Activated B cell treated with CpG ODN at 0.5 μM for 24 hours (primary cell): ENCODE data around the gene TXNDC11. TPM values are rescaled to one million over a fixed set of nuclear protein-coding genes. Genes with fewer than 3 reads are reported as not detected.

Experiments used
- ATAC-seq: fragments of 200-7000 bp; cut with Tn5 transposase; one replicate; pipeline ENCODE4 v1.10.0; 2021; ENCODE audit warnings: low read depth, mild to moderate bottlenecking, moderate library complexity
- CTCF ChIA-PET: fragments of 350-600 bp; sonication (Branson Sonifier 250); formaldehyde crosslinking; loops from one replicate; lab custom pipeline; 2021; ENCODE audit warnings: antibody characterized with exemption; lab: Charles Lee
- POLR2A ChIA-PET: fragments of 350-600 bp; sonication (Branson Sonifier 250); formaldehyde crosslinking; loops from one replicate; lab custom pipeline; 2021; ENCODE audit warnings: antibody characterized with exemption; lab: Charles Lee
- DNase-seq: peaks from one replicate; pipeline ENCODE4 v3.0.0; 2022
- H3K27ac Mint-ChIP-seq: one replicate; pipeline ENCODE4 v1.8.0; 2020; ENCODE audit warnings: mixed read lengths
- H3K27me3 Mint-ChIP-seq: one replicate; pipeline ENCODE4 v1.8.0; 2021; ENCODE audit warnings: mixed read lengths
- H3K36me3 Mint-ChIP-seq: one replicate; pipeline ENCODE4 v1.8.0; 2021; ENCODE audit warnings: low read depth, mixed read lengths
- H3K4me1 Mint-ChIP-seq: one replicate; pipeline ENCODE4 v1.8.0; 2021; ENCODE audit warnings: mixed read lengths
- H3K4me3 Mint-ChIP-seq: one replicate; pipeline ENCODE4 v1.8.0; 2020; ENCODE audit warnings: mild to moderate bottlenecking, mixed read lengths
- H3K9me3 Mint-ChIP-seq: one replicate; pipeline ENCODE4 v1.8.0; 2020; ENCODE audit warnings: mixed read lengths
- CTCF ChIP-seq: fragments of 200-600 bp; IDR thresholded peaks from one replicate; pipeline ENCODE4 v1.8.0; 2022; ENCODE audit warnings: antibody characterized with exemption, mild to moderate bottlenecking
- intact Hi-C: fragments of 100-400 bp; cut with micrococcal nuclease; formaldehyde crosslinking; loops from one replicate; pipeline ENCODE4 v1.15.1; 2024
- total RNA-seq: library from RNA; stranded (reverse); gene quantifications from 2 replicates; pipeline ENCODE4 v1.2.3, GENCODE V29; 2022

TXNDC11 gene
- total RNA-seq, 1 donor from 2014 or later = 63.2 TPM

- no peak overlapping the region for H3K4me3 Mint-ChIP-seq
- CTCF ChIA-PET = no interaction called here
- H3K27me3 Mint-ChIP-seq = no peaks in the 10 kb centered on the region
- peaks cover 38% of the 10 kb centered on the region for H3K4me1 Mint-ChIP-seq
- ATAC-seq (no peak), DNase-seq (no peak)
- intact Hi-C loops = no loop called here
- POLR2A ChIA-PET = no interaction called here
- H3K9me3 Mint-ChIP-seq = no peaks in the 10 kb centered on the region
- no peak for TF ChIP-seq CTCF
- H3K36me3 Mint-ChIP-seq = no peaks in the 10 kb centered on the region
- no peak overlapping the region for H3K27ac Mint-ChIP-seq
These were observed 110.2 kb downstream of the TXNDC11 start for GRCh38 chr16:11632455-11632939.

GRCh38 chr16:11631214-11631613 is 111.4 kb downstream of the TXNDC11 start:
- DNase-seq (no peak), ATAC-seq (no peak)
- Mint-ChIP-seq H3K36me3 (no peaks in the 10 kb centered on the region), H3K9me3 (no peaks in the 10 kb centered on the region), H3K4me3 (no peak overlapping the region), H3K4me1 (peaks cover 38% of the 10 kb centered on the region), H3K27me3 (no peaks in the 10 kb centered on the region), H3K27ac (no peak overlapping the region)
- ChIA-PET POLR2A (interaction anchor here (1.5 kb wide), 1 partner anchor 38 kb away, joined by 3 read pairs; no protein-coding TSS in a partner anchor), CTCF (no interaction called here)
- intact Hi-C loops = no loop called here
- TF ChIP-seq CTCF = no peak

GRCh38 chr16:11630768-11631056 is 111.9 kb downstream of the TXNDC11 start:
- no peak for TF ChIP-seq CTCF
- no peaks in the 10 kb centered on the region for H3K9me3 Mint-ChIP-seq
- H3K27ac Mint-ChIP-seq = no peak overlapping the region
- CTCF ChIA-PET = interaction anchor here (0.6 kb wide), 1 partner anchor 85 kb away, joined by 3 read pairs; no protein-coding TSS in a partner anchor
- POLR2A ChIA-PET = interaction anchor here (0.7 to 1.5 kb wide), 2 partner anchors 39 to 109 kb away, joined by 3 to 4 read pairs; no protein-coding TSS in a partner anchor
- no peak for DNase-seq
- no peaks in the 10 kb centered on the region for H3K36me3 Mint-ChIP-seq
- H3K4me1 Mint-ChIP-seq = peaks cover 40% of the 10 kb centered on the region
- H3K4me3 Mint-ChIP-seq = no peak overlapping the region
- intact Hi-C loops = no loop called here
- ATAC-seq = no peak
- H3K27me3 Mint-ChIP-seq = no peaks in the 10 kb centered on the region

- Mint-ChIP-seq H3K27me3 (no peaks in the 10 kb centered on the region), H3K4me1 (peaks cover 44% of the 10 kb centered on the region), H3K27ac (no peak overlapping the region), H3K9me3 (no peaks in the 10 kb centered on the region), H3K36me3 (no peaks in the 10 kb centered on the region), H3K4me3 (no peak overlapping the region)
- ATAC-seq (no peak), DNase-seq (no peak)
- ChIA-PET CTCF (interaction anchor here (0.5 to 1.2 kb wide), 3 partner anchors 85 to 98 kb away, joined by 3 read pairs; no protein-coding TSS in a partner anchor), POLR2A (interaction anchor here (0.7 to 1.5 kb wide), 4 partner anchors 39 to 109 kb away, joined by 3 to 8 read pairs (median 4); partner anchors contain the start of gene LITAF)
- intact Hi-C loops = no loop called here
- no peak for TF ChIP-seq CTCF
These were observed 112.5 kb downstream of the TXNDC11 start for GRCh38 chr16:11630046-11630767.

Other genes with a start within 250 kb of the TXNDC11 start
- gene LITAF, start 155.9 kb downstream of the TXNDC11 start, total RNA-seq = 124 and 126 TPM in 2 replicates
- gene SNN, start 74.4 kb downstream of the TXNDC11 start, total RNA-seq = 31.9 and 32.1 TPM in 2 replicates
- 143 and 163 TPM in 2 replicates for gene ZC3H7A, start 54.4 kb upstream of the TXNDC11 start, total RNA-seq
- gene RSL1D1, start 108.7 kb upstream of the TXNDC11 start, total RNA-seq = 224 and 265 TPM in 2 replicates
- 99.9 and 101 TPM in 2 replicates for gene GSPT1, start 173.1 kb upstream of the TXNDC11 start, total RNA-seq
- gene NPIPB2, start 199.2 kb upstream of the TXNDC11 start, total RNA-seq = 13.8 and 18.7 TPM in 2 replicates
- 6.9 and 8.0 TPM in 2 replicates for gene TNFRSF17, start 222.4 kb upstream of the TXNDC11 start, total RNA-seq
- 173 and 195 TPM in 2 replicates for gene SNX29, start 233.9 kb upstream of the TXNDC11 start, total RNA-seq